ENCODE measurements around the gene NLGN1.

DNA sequence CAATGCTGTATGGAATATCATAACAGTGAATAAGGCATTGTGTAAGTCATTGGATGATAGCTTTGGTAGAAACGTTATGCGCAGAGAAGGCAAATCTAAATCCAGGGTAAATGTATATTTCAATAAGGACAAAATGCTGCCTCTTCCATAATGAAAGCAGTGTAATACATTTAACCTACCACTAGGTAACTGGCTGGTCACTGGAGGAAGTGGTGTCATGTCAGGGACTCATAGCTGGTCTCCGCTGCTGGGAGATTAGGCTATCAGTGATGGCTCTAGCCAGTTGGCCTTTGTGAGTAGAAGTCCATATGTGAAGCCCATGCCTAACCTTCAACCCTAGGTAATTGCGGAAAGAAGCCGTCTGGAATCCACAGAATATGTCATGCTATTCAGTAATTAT, 140.9 kb downstream of the NLGN1 start:
- TF ChIP-seq, protein P1, sequence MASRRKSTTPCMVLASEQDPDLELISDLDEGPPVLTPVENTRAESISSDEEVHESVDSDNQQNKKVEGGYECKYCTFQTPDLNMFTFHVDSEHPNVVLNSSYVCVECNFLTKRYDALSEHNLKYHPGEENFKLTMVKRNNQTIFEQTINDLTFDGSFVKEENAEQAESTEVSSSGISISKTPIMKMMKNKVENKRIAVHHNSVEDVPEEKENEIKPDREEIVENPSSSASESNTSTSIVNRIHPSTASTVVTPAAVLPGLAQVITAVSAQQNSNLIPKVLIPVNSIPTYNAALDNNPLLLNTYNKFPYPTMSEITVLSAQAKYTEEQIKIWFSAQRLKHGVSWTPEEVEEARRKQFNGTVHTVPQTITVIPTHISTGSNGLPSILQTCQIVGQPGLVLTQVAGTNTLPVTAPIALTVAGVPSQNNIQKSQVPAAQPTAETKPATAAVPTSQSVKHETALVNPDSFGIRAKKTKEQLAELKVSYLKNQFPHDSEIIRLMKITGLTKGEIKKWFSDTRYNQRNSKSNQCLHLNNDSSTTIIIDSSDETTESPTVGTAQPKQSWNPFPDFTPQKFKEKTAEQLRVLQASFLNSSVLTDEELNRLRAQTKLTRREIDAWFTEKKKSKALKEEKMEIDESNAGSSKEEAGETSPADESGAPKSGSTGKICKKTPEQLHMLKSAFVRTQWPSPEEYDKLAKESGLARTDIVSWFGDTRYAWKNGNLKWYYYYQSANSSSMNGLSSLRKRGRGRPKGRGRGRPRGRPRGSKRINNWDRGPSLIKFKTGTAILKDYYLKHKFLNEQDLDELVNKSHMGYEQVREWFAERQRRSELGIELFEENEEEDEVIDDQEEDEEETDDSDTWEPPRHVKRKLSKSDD (CRISPR knock-in tag; IDR thresholded peaks at IDR 0.05; ENCODE audit: low read depth): no peak
- TF ChIP-seq STAT5B (CRISPR knock-in tag; IDR thresholded peaks at IDR 0.05) (no peak), IKZF1 (IDR thresholded peaks at IDR 0.05) (no peak), MLLT10 (CRISPR knock-in tag; IDR thresholded peaks at IDR 0.05) (no peak), NFIC (IDR thresholded peaks at IDR 0.05; ENCODE audit: low read length) (no peak), CCAR2 (optimal IDR thresholded peaks at IDR 0.05; ENCODE audit: low read depth, low read length) (no peak), ZNF780A (CRISPR knock-in tag; IDR thresholded peaks at IDR 0.05) (no peak), ZNF10 (CRISPR knock-in tag; IDR thresholded peaks at IDR 0.05; ENCODE audit: borderline replicate concordance, low read depth) (no peak), RFX5 (IDR thresholded peaks at IDR 0.05; ENCODE audit: low read depth, low read length) (no peak)
- TF ChIP-seq, protein P2, sequence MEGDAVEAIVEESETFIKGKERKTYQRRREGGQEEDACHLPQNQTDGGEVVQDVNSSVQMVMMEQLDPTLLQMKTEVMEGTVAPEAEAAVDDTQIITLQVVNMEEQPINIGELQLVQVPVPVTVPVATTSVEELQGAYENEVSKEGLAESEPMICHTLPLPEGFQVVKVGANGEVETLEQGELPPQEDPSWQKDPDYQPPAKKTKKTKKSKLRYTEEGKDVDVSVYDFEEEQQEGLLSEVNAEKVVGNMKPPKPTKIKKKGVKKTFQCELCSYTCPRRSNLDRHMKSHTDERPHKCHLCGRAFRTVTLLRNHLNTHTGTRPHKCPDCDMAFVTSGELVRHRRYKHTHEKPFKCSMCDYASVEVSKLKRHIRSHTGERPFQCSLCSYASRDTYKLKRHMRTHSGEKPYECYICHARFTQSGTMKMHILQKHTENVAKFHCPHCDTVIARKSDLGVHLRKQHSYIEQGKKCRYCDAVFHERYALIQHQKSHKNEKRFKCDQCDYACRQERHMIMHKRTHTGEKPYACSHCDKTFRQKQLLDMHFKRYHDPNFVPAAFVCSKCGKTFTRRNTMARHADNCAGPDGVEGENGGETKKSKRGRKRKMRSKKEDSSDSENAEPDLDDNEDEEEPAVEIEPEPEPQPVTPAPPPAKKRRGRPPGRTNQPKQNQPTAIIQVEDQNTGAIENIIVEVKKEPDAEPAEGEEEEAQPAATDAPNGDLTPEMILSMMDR (CRISPR knock-in tag; IDR thresholded peaks at IDR 0.05): no peak
